GM12878 (cell line): Measurements from ENCODE around the gene SLC27A5. TPM values are rescaled to one million over a fixed set of nuclear protein-coding genes. Genes with fewer than 3 reads are reported as not detected.

ENCODE experiments used
- MXI1 ChIP-seq: fragments of 150-350 bp; IDR thresholded peaks from 2 replicates; pipeline ENCODE4 v1.6.1; 2011; ENCODE audit warnings: low read depth, mild to moderate bottlenecking, inconsistent platforms, low read length, improper control_type of control experiment
- PRDM15 ChIP-seq: fragments of 450-650 bp; formaldehyde crosslinking; IDR thresholded peaks from 2 replicates; pipeline ENCODE4 v1.4.0; 2020; ENCODE audit warnings: mild to moderate bottlenecking, moderate library complexity
- SIX5 ChIP-seq: IDR thresholded peaks from 2 replicates; pipeline ENCODE4 v1.6.1; 2011; ENCODE audit warnings: mild to moderate bottlenecking, low read depth, low read length, moderate library complexity; ENCODE audit not compliant: severe bottlenecking
- TAF1 ChIP-seq: IDR thresholded peaks from 2 replicates; pipeline ENCODE4 v1.6.1; 2011; ENCODE audit warnings: mild to moderate bottlenecking, low read depth, low read length, borderline replicate concordance
- TCF12 ChIP-seq: IDR thresholded peaks from 2 replicates; pipeline ENCODE4 v1.6.1; 2011; ENCODE audit warnings: low read depth, mild to moderate bottlenecking, low read length
- polyA plus RNA-seq, 11 experiments: library from polyadenylated mRNA; depleted of rRNA in 4 of 11; unstranded in 6 of 11; stranded (reverse) in 5 of 11; fragments of >200 nt; fragmentation: Nextera tagmentation in 4 of 11; fragmentation: Illumina TruSeq in 1 of 11; extraction: Ambion mirVana in 4 of 11; extraction: Trizol in 1 of 11; gene quantifications; 1 replicate in 1 of 11; 2 replicates in 10 of 11; pipeline versions ENCODE4 v1.2.1 to v1.2.3, GENCODE V29; 2011 to 2016; ENCODE audit warnings: inconsistent platforms in 2 of 11, missing spikeins in 2 of 11, low read depth in 1 of 11
- total RNA-seq, 4 experiments: library from RNA; depleted of rRNA in 3 of 4; stranded (reverse); fragments of >200 nt in 3 of 4; fragmentation: Illumina TruSeq in 1 of 4; extraction: Trizol in 1 of 4; gene quantifications; 2 replicates each; pipeline versions ENCODE4 v1.2.1 to v1.2.3, GENCODE V29; 2013 to 2021

Gene SLC27A5
- total and polyA plus RNA-seq, 10 of the 15 experiments (the other 5 are each of a cell fraction or from before 2014, with no cell fraction given): 21.2 to 127 (median 31.8) TPM

- TF ChIP-seq TCF12 (0 out of 2 replicates have a peak, but pooled peaks have one; percentile 4), MXI1 (peak; percentile 90), SIX5 (peak; percentile 75), PRDM15 (CRISPR knock-in tag) (no peak), TAF1 (peak; percentile 38; the same call in 1 of the 2 replicates)
Observed at GRCh38 chr19:58466760-58467589, 44.8 kb downstream of the SLC27A5 start, which contains the start of gene ZNF324 (continued).
